Measurements from ENCODE around the gene SP110.

GRCh38 chr2:230221493-230221892 lies 1.7 kb upstream of the SP110 start:
- TF ChIP-seq POLR2A (IDR thresholded peaks at IDR 0.05; ENCODE audit: low read length), result no peak
- no peak for TF ChIP-seq GATA1 (IDR thresholded peaks at IDR 0.05; ENCODE audit: low read depth, low read length)

Measured in erythroblast (primary cell).